ENCODE results near the gene NINL. TPM values are rescaled to one million over a fixed set of nuclear protein-coding genes. Genes with fewer than 3 reads are reported as not detected.
"Not testable (repeated sequence)": the region's sequence is repeated elsewhere in the genome, so short reads cannot be mapped to it uniquely, and the experiment has no call there.

The NINL gene
- total RNA-seq, 4 donors from 2014 or later = 3.1 to 9.7 (median 5.7) TPM

DNA sequence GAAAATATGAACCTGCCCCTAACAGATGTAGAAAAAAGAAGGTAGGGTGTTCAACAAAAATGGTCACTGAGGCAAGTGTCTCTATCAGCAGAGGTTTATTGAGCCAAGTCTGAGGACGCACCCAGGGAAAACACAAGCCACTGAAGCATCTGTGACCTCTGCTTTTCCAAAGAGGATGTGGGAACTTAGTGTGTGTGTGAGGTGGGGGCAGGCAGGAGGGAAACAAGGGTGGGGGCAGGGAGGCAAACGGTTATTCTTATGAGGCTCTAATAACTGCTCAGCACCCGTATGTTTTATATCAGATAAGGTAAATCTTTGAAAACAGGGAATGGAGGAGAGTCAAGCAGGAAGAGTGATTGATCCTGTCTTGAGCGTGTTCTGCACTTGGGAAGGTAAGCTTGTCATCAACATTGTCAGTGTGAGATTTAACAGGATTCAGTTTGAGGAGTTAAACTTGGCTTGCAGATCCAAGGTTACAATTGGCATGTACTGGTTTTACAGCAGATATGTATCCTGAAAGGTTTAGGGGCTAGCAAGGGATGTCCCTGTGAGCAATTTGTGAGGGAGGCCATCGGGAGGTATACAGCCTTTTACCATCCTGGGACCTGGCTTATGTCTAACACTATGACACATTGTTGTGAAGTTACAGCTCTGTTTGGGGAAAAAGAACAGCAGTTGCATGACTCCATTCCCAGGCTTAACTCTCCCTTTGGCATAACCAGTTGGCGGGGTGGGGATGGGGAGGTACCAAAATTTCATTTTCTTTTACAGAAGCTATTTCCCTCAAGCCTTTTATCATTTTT is 33.7 kb downstream of the NINL start:
- Histone ChIP-seq H3K9me3 (no peaks in the 10 kb centered on the region), H3K27me3 (no peaks in the 10 kb centered on the region), H3K4me1 (peaks cover 12 to 34% (median 20%) of the 10 kb centered on the region in 4 donors), H3K27ac (peak overlapping the region in 2 of 4 donors; percentile 45 to 69), H3K4me3 (no peak overlapping the region), H3K36me3 (no peaks in the 10 kb centered on the region)
- no peak for DNase-seq
- in situ Hi-C loops (cut with MboI; ENCODE audit: low pct_ligation_motif_present in 1 of 4, low pct_unique_long_range_greater_than_20kb in 1 of 4, low sequenced_read_pairs in 3 of 4) (loop anchor here in 1 of 4 donors (25.0 kb wide), 1 partner anchor 89 kb away; no protein-coding TSS in a partner anchor), intact Hi-C loops (cut with DNase I; ENCODE audit: low total_unique reads) (no loop called here)
- WGBS, 2 donors (ENCODE audit: low coverage in 1 of 2) = 60 to 80% methylated on average over 3 to 6 of the region's 6 CpGs
- TF ChIP-seq POLR2AphosphoS5 (IDR thresholded peaks at IDR 0.05) = peak in 1 of 3 donors; percentile 44
- TF ChIP-seq, protein P1, sequence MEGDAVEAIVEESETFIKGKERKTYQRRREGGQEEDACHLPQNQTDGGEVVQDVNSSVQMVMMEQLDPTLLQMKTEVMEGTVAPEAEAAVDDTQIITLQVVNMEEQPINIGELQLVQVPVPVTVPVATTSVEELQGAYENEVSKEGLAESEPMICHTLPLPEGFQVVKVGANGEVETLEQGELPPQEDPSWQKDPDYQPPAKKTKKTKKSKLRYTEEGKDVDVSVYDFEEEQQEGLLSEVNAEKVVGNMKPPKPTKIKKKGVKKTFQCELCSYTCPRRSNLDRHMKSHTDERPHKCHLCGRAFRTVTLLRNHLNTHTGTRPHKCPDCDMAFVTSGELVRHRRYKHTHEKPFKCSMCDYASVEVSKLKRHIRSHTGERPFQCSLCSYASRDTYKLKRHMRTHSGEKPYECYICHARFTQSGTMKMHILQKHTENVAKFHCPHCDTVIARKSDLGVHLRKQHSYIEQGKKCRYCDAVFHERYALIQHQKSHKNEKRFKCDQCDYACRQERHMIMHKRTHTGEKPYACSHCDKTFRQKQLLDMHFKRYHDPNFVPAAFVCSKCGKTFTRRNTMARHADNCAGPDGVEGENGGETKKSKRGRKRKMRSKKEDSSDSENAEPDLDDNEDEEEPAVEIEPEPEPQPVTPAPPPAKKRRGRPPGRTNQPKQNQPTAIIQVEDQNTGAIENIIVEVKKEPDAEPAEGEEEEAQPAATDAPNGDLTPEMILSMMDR (IDR thresholded peaks at IDR 0.05) = no peak

DNA sequence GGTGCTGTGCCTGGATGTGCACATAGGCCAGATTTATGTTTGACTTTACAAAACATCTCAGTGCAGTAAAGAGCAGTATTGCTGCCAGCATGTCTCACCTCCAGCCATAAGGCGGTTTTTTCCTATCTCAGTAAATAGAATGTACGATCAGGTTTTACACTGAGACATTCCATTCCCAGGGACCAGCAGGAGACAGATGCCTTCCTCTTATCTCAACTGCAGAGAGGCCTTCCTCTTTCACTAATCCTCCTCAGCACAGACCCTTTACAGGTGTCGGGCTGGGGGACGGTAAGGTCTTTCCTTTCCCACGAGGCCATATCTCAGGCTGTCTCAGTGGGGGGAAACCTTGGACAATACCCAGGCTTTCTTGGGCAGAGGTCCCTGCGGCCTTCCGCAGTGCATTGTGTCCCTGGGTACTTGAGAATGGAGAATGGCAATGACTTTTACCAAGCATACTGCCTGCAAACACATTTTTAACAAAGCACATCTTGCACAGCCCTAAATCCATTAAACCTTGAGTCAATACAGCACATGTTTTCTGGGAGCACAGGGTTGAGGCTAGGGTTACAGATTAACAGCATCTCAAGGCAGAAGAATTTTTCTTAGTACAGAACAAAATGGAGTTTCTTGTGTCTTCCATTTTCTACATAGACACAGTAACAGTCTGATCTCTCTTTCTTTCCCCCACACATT is 34.5 kb downstream of the NINL start:
- intact Hi-C loops (cut with DNase I; ENCODE audit: low total_unique reads); H3K27me3 ChIP-seq; H3K4me3 ChIP-seq; DNase-seq; H3K36me3 ChIP-seq; H3K9me3 ChIP-seq: not testable (repeated sequence)
- Histone ChIP-seq H3K4me1 (peaks cover 12 to 34% (median 20%) of the 10 kb centered on the region in 4 donors), H3K27ac (peak overlapping the region in 2 of 4 donors; percentile 45 to 69)
- in situ Hi-C loops (cut with MboI; ENCODE audit: low pct_ligation_motif_present in 1 of 4, low pct_unique_long_range_greater_than_20kb in 1 of 4, low sequenced_read_pairs in 3 of 4) = loop anchor here in 1 of 4 donors (25.0 kb wide), 1 partner anchor 88 kb away; no protein-coding TSS in a partner anchor
- 51% methylated on average over 7 of the region's 7 CpGs; no CpG with 5 or more reads in 1 of the 2 donors for WGBS, 2 donors (ENCODE audit: low coverage in 1 of 2)

DNA sequence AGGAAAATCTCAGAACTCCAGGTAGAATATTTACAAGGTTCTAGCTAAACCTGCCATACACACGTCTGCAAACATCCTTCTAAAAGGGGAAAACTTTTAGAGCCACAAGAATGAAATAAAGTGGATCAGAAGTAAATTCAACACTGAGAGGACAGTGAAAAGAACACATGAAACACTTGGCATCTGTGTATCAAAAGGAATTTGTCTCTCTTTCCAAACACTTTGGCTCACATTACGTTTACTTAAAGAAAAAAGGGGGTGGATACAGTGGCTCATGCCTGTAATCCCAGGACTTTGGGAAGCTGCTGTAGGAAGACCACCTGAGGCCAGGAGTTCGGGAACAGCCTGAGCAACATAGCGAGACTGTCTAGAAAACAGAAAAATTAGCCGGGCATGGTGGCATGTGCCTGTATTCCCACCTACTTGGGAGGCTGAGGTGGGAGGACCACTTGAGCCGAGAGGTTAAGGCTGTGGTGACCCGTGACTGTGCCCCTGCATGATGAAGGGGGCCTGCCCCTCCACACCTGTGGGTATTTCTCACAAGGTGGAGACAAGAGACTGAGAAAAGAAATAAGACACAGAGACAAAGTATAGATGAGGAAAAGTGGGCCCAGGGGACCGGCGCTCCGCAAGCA is 35.4 kb downstream of the NINL start:
- peak overlapping the region in 2 of 4 donors; percentile 35 to 69 for H3K27ac ChIP-seq
- TF ChIP-seq POLR2A (IDR thresholded peaks at IDR 0.05) = no peak
- TF ChIP-seq POLR2AphosphoS5 (IDR thresholded peaks at IDR 0.05) = no peak
- TF ChIP-seq, protein P1 (IDR thresholded peaks at IDR 0.05) = no peak
- TF ChIP-seq EP300 (IDR thresholded peaks at IDR 0.05; ENCODE audit: low read depth) = no peak
- peaks cover 12 to 34% (median 20%) of the 10 kb centered on the region in 4 donors for H3K4me1 ChIP-seq
- WGBS, 2 donors (ENCODE audit: low coverage in 1 of 2) = 27 to 83% methylated on average over 3 to 10 of the region's 10 CpGs
- DNase-seq = no peak
- intact Hi-C loops (cut with DNase I; ENCODE audit: low total_unique reads) (no loop called here), in situ Hi-C loops (cut with MboI; ENCODE audit: low pct_ligation_motif_present in 1 of 4, low pct_unique_long_range_greater_than_20kb in 1 of 4, low sequenced_read_pairs in 3 of 4) (loop anchor here in 1 of 4 donors (25.0 kb wide), 1 partner anchor 88 kb away; no protein-coding TSS in a partner anchor)
- no peak overlapping the region for H3K4me3 ChIP-seq
- no peaks in the 10 kb centered on the region for H3K27me3 ChIP-seq
- no peaks in the 10 kb centered on the region for H3K36me3 ChIP-seq
- H3K9me3 ChIP-seq = no peaks in the 10 kb centered on the region

DNA sequence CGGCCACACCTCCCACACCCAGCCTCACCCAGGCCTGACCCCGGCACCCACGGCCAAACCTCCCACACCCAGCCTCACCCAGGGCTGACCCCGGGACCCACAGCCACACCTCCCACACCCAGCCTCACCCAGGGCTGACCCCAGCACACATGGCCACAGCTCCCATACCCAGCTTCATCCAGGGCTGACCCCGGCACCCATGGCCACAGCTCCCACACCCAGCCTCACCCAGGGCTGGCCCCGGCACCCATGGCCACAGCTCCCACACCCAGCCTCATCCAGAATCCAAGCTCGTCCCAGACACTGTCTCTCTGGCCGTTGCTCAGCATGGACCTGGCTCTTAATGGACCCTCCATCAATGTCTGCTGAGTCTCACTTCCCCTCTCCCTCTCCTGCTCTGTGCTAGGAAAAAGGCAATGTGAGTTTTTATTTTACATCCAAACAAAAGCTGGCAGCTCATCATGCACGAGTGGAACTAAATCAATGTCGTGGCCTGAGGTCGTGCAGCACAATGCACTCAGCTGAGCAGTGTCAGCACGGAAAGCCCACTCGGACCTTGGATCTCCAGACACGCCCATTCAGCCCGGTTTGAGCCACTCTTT is 36.1 kb downstream of the NINL start:
- peak overlapping the region in 2 of 4 donors; percentile 35 to 69 for H3K27ac ChIP-seq

More for the DNA sequence above, 36.1 kb downstream of the NINL start:
- Histone ChIP-seq H3K4me3 (no peak overlapping the region), H3K36me3 (no peaks in the 10 kb centered on the region), H3K9me3 (no peaks in the 10 kb centered on the region), H3K27me3 (no peaks in the 10 kb centered on the region), H3K4me1 (peaks cover 12 to 34% (median 20%) of the 10 kb centered on the region in 4 donors)
- in situ Hi-C loops (cut with MboI; ENCODE audit: low pct_ligation_motif_present in 1 of 4, low pct_unique_long_range_greater_than_20kb in 1 of 4, low sequenced_read_pairs in 3 of 4) = no loop called here
- TF ChIP-seq, protein P1 (IDR thresholded peaks at IDR 0.05) = no peak
- TF ChIP-seq EP300 (IDR thresholded peaks at IDR 0.05; ENCODE audit: low read depth) = no peak
- no peak for TF ChIP-seq POLR2A (IDR thresholded peaks at IDR 0.05)
- no peak for TF ChIP-seq POLR2AphosphoS5 (IDR thresholded peaks at IDR 0.05)
- 20 to 53% methylated on average over 7 to 15 of the region's 15 CpGs for WGBS, 2 donors (ENCODE audit: low coverage in 1 of 2)
- intact Hi-C loops (cut with DNase I; ENCODE audit: low total_unique reads) = no loop called here
- no peak for DNase-seq
